ENCODE data around the gene HSPA8. TPM values are rescaled to one million over a fixed set of nuclear protein-coding genes. Genes with fewer than 3 reads are reported as not detected.

The HSPA8 gene
- total RNA-seq = 2,226 and 2,227 TPM in 2 replicates

- H4K20me1 ChIP-seq (ENCODE audit: insufficient read depth, low read length) = peaks cover 50% of the 10 kb centered on the region
- DNase-seq (ENCODE audit: insufficient read length, low spot score, missing footprints) = no peak
- peaks cover 43% of the 10 kb centered on the region for H3K79me2 ChIP-seq (ENCODE audit: insufficient read depth, low read length)
- H3K36me3 ChIP-seq (ENCODE audit: insufficient read depth, low read length) = peaks cover 48% of the 10 kb centered on the region
- H3K4me2 ChIP-seq (ENCODE audit: insufficient read depth, low read length) = peak within 1 kb of the TSS; percentile 93
- H3K4me1 ChIP-seq (ENCODE audit: insufficient read depth, low read length) = peaks cover 60% of the 10 kb centered on the region
- TF ChIP-seq CTCF (IDR thresholded peaks at IDR 0.05; ENCODE audit: extremely low read depth, low read depth, low read length) = no peak
- H3K27me3 ChIP-seq (ENCODE audit: insufficient read depth, low read length) = no peaks in the 10 kb centered on the region
- peak within 1 kb of the TSS; percentile 97 for H3K4me3 ChIP-seq (ENCODE audit: insufficient read depth, low read length)
- H3K27ac ChIP-seq (ENCODE audit: low read depth, low read length) = peak within 1 kb of the TSS; percentile 94
- H2AFZ ChIP-seq (ENCODE audit: low read length) = peak within 1 kb of the TSS; percentile 58
- no peaks in the 10 kb centered on the region for H3K9me3 ChIP-seq (ENCODE audit: low read depth, low read length)
Measured at GRCh38 chr11:123061403-123062157, at the start of gene HSPA8. Gene HSPA8, minus strand, starts transcription at chr11:123062136. Its CDS starts 812 bp downstream, at chr11:123061324.

DNA sequence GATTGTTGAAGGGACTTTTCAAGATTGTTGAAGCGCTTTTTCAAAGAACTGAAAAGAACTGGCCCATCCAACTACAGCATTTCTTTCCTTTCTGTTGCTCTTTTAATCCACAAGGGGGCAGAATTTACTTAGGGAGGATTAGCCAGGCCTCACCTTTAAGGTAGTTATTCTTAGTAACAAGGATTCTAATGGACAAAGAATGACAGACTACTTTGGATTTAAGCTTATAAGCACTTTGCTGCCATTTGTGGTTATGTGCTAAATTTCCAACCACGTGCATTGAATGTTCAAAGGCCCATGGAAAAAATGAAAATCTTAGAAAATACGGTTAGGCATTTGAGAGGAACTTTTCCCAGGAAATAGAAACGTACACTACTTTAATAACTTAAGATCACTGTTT, 49.5 kb upstream of the HSPA8 start:
- peak overlapping the region; percentile 28 for H3K4me2 ChIP-seq (ENCODE audit: insufficient read depth, low read length)

DNA sequence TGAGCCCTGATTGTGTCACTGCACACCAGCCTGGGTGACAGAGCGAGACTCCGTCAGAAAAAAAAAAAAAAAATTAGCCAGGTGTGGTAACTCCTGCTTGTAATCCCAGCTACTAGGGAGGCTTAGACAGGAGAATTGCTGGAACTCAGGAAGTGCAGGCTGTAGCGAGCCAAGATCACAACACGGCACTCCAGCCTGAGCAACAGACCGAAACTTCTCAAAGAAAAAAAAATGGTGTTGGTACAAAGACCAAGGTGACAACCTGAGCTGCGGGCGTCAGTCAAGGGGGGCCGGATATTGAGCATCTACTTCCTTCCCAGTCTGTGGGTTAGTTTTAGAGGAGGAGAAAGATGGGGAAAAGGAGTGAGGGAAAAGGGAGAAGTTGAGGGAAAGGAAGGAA, 48.5 kb upstream of the HSPA8 start:
- H3K36me3 ChIP-seq (ENCODE audit: insufficient read depth, low read length) = peaks cover 25% of the 10 kb centered on the region
- DNase-seq (ENCODE audit: insufficient read length, low spot score, missing footprints) = peak; percentile 14
- peaks cover 22% of the 10 kb centered on the region for H3K4me1 ChIP-seq (ENCODE audit: insufficient read depth, low read length)
- H3K9me3 ChIP-seq (ENCODE audit: low read depth, low read length) = no peaks in the 10 kb centered on the region
- peak overlapping the region; percentile 81 for H3K27ac ChIP-seq (ENCODE audit: low read depth, low read length)
- peaks cover 86% of the 10 kb centered on the region for H3K79me2 ChIP-seq (ENCODE audit: insufficient read depth, low read length)
- no peak for TF ChIP-seq CTCF (IDR thresholded peaks at IDR 0.05; ENCODE audit: extremely low read depth, low read depth, low read length)
- H3K27me3 ChIP-seq (ENCODE audit: insufficient read depth, low read length) = no peaks in the 10 kb centered on the region
- H3K4me3 ChIP-seq (ENCODE audit: insufficient read depth, low read length) = no peak overlapping the region
- H3K4me2 ChIP-seq (ENCODE audit: insufficient read depth, low read length) = no peak overlapping the region
- H4K20me1 ChIP-seq (ENCODE audit: insufficient read depth, low read length) = peaks cover 12% of the 10 kb centered on the region
- H2AFZ ChIP-seq (ENCODE audit: low read length) = no peak overlapping the region

More for the DNA sequence above, 49.5 kb upstream of the HSPA8 start:
- no peaks in the 10 kb centered on the region for H3K27me3 ChIP-seq (ENCODE audit: insufficient read depth, low read length)
- H3K27ac ChIP-seq (ENCODE audit: low read depth, low read length) = peak overlapping the region; percentile 81
- peaks cover 20% of the 10 kb centered on the region for H3K4me1 ChIP-seq (ENCODE audit: insufficient read depth, low read length)
- H3K9me3 ChIP-seq (ENCODE audit: low read depth, low read length) = no peaks in the 10 kb centered on the region
- TF ChIP-seq CTCF (IDR thresholded peaks at IDR 0.05; ENCODE audit: extremely low read depth, low read depth, low read length) = peak; percentile 78
- H3K36me3 ChIP-seq (ENCODE audit: insufficient read depth, low read length) = peaks cover 34% of the 10 kb centered on the region
- no peak overlapping the region for H2AFZ ChIP-seq (ENCODE audit: low read length)
- no peak overlapping the region for H3K4me3 ChIP-seq (ENCODE audit: insufficient read depth, low read length)
- H3K79me2 ChIP-seq (ENCODE audit: insufficient read depth, low read length) = peaks cover 87% of the 10 kb centered on the region
- peaks cover 12% of the 10 kb centered on the region for H4K20me1 ChIP-seq (ENCODE audit: insufficient read depth, low read length)
- DNase-seq (ENCODE audit: insufficient read length, low spot score, missing footprints) = peak; percentile 63

- no peak for DNase-seq (ENCODE audit: insufficient read length, low spot score, missing footprints)
- H3K27me3 ChIP-seq (ENCODE audit: insufficient read depth, low read length) = no peaks in the 10 kb centered on the region
- H3K4me1 ChIP-seq (ENCODE audit: insufficient read depth, low read length) = peaks cover 36% of the 10 kb centered on the region
- H3K9me3 ChIP-seq (ENCODE audit: low read depth, low read length) = no peaks in the 10 kb centered on the region
- H3K4me2 ChIP-seq (ENCODE audit: insufficient read depth, low read length) = no peak overlapping the region
- peak overlapping the region; percentile 36 for H3K27ac ChIP-seq (ENCODE audit: low read depth, low read length)
- H4K20me1 ChIP-seq (ENCODE audit: insufficient read depth, low read length) = peaks cover 19% of the 10 kb centered on the region
- no peak overlapping the region for H3K4me3 ChIP-seq (ENCODE audit: insufficient read depth, low read length)
- H3K36me3 ChIP-seq (ENCODE audit: insufficient read depth, low read length) = peaks cover 13% of the 10 kb centered on the region
- H3K79me2 ChIP-seq (ENCODE audit: insufficient read depth, low read length) = peaks cover 84% of the 10 kb centered on the region
- TF ChIP-seq CTCF (IDR thresholded peaks at IDR 0.05; ENCODE audit: extremely low read depth, low read depth, low read length) = no peak
- H2AFZ ChIP-seq (ENCODE audit: low read length) = no peak overlapping the region
Measured at GRCh38 chr11:123107945-123108495, 46.1 kb upstream of the HSPA8 start.
